K562 (cell line): ENCODE measurements around the gene DNAJB12. TPM values are rescaled to one million over a fixed set of nuclear protein-coding genes. Genes with fewer than 3 reads are reported as not detected.

ENCODE experiments used
- ATAC-seq: fragments of 200-7000 bp; cut with Tn5 transposase; 3 replicates; pipeline ENCODE4 v1.9.1; 2020; ENCODE audit warnings: moderate library complexity
- BruUV-seq: library from RNA; stranded (reverse); fragments of 400-500 nt; replicated peaks from 2 replicates; lab custom pipeline; 2021; lab: Mats Ljungman, UMichigan
- CTCF ChIA-PET: fragments of 300-600 bp; formaldehyde crosslinking; extraction: SDS; loops from one replicate; lab custom pipeline; 2021; ENCODE audit warnings: low intra/inter-chr PET ratio; lab: Yijun Ruan, JAX
- POLR2A ChIA-PET: fragments of 300-600, 350-650 bp; sonication (Branson Sonifier 250); formaldehyde crosslinking; extraction: SDS; loops from one replicate; lab custom pipeline; 2021; ENCODE audit warnings: antibody characterized with exemption, inconsistent platforms; lab: Yijun Ruan, JAX
- DNase-seq, 4 experiments: peaks; one replicate each; pipeline versions ENCODE4 v3.0.0 to v3.0.0-alpha.2; 2011 to 2018; ENCODE audit warnings: low spot score in 3 of 4, mixed read lengths in 3 of 4; ENCODE audit errors: extremely low read depth in 1 of 4
- FAIRE-seq: peaks from 2 replicates; lab custom pipeline; 2011; peaks lifted over from hg19 to GRCh38; lab: Jason Lieb, UNC
- H2AFZ ChIP-seq: 2 replicates; pipeline ENCODE4 v1.6.0; 2011; ENCODE audit warnings: low read depth, low read length, control low read depth, inconsistent platforms
- H3K27ac ChIP-seq: fragments of 200-600 bp; 3 replicates; pipeline ENCODE4 v1.8.0; 2011; ENCODE audit warnings: low read depth, mild to moderate bottlenecking, control low read depth, inconsistent platforms, low read length, moderate library complexity, mixed read lengths; ENCODE audit errors: extremely low read depth
- H3K27me3 ChIP-seq, 2 experiments: fragments of 300-600 bp in 1 of 2; 2 replicates in 1 of 2; 3 replicates in 1 of 2; pipeline versions ENCODE4 v1.6.0 to v1.8.0; 2011; ENCODE audit warnings: inconsistent platforms in 2 of 2, low read length in 2 of 2, mild to moderate bottlenecking in 1 of 2, mixed read lengths in 1 of 2, moderate library complexity in 1 of 2; ENCODE audit not compliant: control insufficient read depth in 2 of 2, insufficient read depth in 2 of 2
- H3K36me3 ChIP-seq: fragments of 300-600 bp; 3 replicates; pipeline ENCODE4 v1.8.0; 2011; ENCODE audit warnings: mild to moderate bottlenecking, low read length, inconsistent platforms; ENCODE audit not compliant: control insufficient read depth, insufficient read depth
- H3K4me1 ChIP-seq, 2 experiments: fragments of 200-600 bp in 1 of 2; replicated peaks in 1 of 2; 2 replicates in 1 of 2; 3 replicates in 1 of 2; pipeline versions ENCODE4 v1.5.1 to v1.8.0; 2011; ENCODE audit warnings: inconsistent platforms in 2 of 2, low read length in 2 of 2, mild to moderate bottlenecking in 1 of 2, mixed read lengths in 1 of 2, moderate library complexity in 1 of 2; ENCODE audit not compliant: control insufficient read depth in 2 of 2, insufficient read depth in 2 of 2
- H3K4me2 ChIP-seq: 2 replicates; pipeline ENCODE4 v1.6.1; 2011; ENCODE audit warnings: low read length, control low read depth, inconsistent platforms, mixed read lengths; ENCODE audit not compliant: insufficient read depth
- H3K4me3 ChIP-seq: fragments of 200-600 bp; sonication (generic), shearing (Covaris generic); 2 replicates; pipeline ENCODE4 v1.5.1; 2016; ENCODE audit warnings: control low read depth, inconsistent platforms
- H3K79me2 ChIP-seq: fragments of 200-600 bp; 3 replicates; pipeline ENCODE4 v1.8.0; 2011; ENCODE audit warnings: low read length, inconsistent platforms; ENCODE audit not compliant: control insufficient read depth, insufficient read depth
- H3K9ac ChIP-seq, 2 experiments: 2 replicates each; pipeline versions ENCODE4 v1.6.0 to v1.6.1; 2011; ENCODE audit warnings: low read depth in 2 of 2, low read length in 2 of 2, control low read depth in 1 of 2, inconsistent platforms in 1 of 2, mild to moderate bottlenecking in 1 of 2, mixed read lengths in 1 of 2; ENCODE audit not compliant: insufficient read depth in 1 of 2
- H3K9me1 ChIP-seq: one replicate; pipeline ENCODE4 v1.6.0; 2011; ENCODE audit warnings: inconsistent platforms, mild to moderate bottlenecking, low read length, moderate library complexity; ENCODE audit not compliant: control insufficient read depth, insufficient read depth
- H3K9me3 ChIP-seq: replicated peaks from 2 replicates; pipeline ENCODE4 v1.5.1; 2011; ENCODE audit warnings: low read depth, low read length, inconsistent platforms; ENCODE audit not compliant: control insufficient read depth, insufficient read depth
- H4K20me1 ChIP-seq: replicated peaks from 2 replicates; pipeline ENCODE4 v1.6.1; 2011; ENCODE audit warnings: low read length, inconsistent platforms, mixed read lengths; ENCODE audit not compliant: control insufficient read depth, insufficient read depth
- DIDO1 ChIP-seq: fragments of 450-650 bp; IDR thresholded peaks from 2 replicates; pipeline ENCODE4 v1.6.1; 2016; ENCODE audit warnings: low read depth, missing biosample characterization, missing genetic modification characterization
- ESRRA ChIP-seq: fragments of 450-650 bp; IDR thresholded peaks from 2 replicates; pipeline ENCODE4 v1.6.1; 2014; ENCODE audit warnings: low read depth, mild to moderate bottlenecking, moderate library complexity, borderline replicate concordance
- FOXJ2 ChIP-seq: fragments of 200-800 bp; sonication (Bioruptor generic); IDR thresholded peaks from 2 replicates; pipeline ENCODE4 v1.6.1; 2016; ENCODE audit warnings: missing genetic modification characterization, missing compliant biosample characterization
- FUS ChIP-seq: fragments of 200-400 bp; formaldehyde crosslinking; optimal IDR thresholded peaks from 2 replicates; pipeline ENCODE3; 2017; ENCODE audit warnings: low read depth, low read length
- GTF3C2 ChIP-seq: IDR thresholded peaks from 3 replicates; pipeline ENCODE4 v1.6.1; 2011; ENCODE audit warnings: borderline replicate concordance, mild to moderate bottlenecking, moderate library complexity; ENCODE audit not compliant: insufficient read length; ENCODE audit errors: extremely low read depth
- L3MBTL2 ChIP-seq: fragments of 450-650 bp; IDR thresholded peaks from 2 replicates; pipeline ENCODE4 v1.6.1; 2016; ENCODE audit warnings: mild to moderate bottlenecking, moderate library complexity
- NR1H2 ChIP-seq: sonication (generic); formaldehyde crosslinking; IDR thresholded peaks from 2 replicates; pipeline ENCODE4 v1.4.0; 2020; ENCODE audit warnings: mild to moderate bottlenecking, missing genetic modification reagents
- RBM34 ChIP-seq: fragments of 200-400 bp; formaldehyde crosslinking; IDR thresholded peaks from 2 replicates; pipeline ENCODE4 v1.6.1; 2018; ENCODE audit warnings: low read length, borderline replicate concordance; ENCODE audit not compliant: insufficient read depth
- RFX7 ChIP-seq: fragments of 250-450 bp; sonication (Bioruptor Pico); IDR thresholded peaks from 2 replicates; pipeline ENCODE4 v1.5.1; 2021; ENCODE audit warnings: mild to moderate bottlenecking
- SMAD4 ChIP-seq: fragments of 250-450 bp; sonication (Bioruptor Pico); conservative IDR thresholded peaks from 2 replicates; pipeline ENCODE4 v1.8.0; 2021; ENCODE audit warnings: inconsistent platforms, mild to moderate bottlenecking, moderate library complexity
- TBP ChIP-seq: optimal IDR thresholded peaks from 2 replicates; pipeline ENCODE3; 2011; ENCODE audit warnings: low read depth, low read length, improper control_type of control experiment
- ZNF12 ChIP-seq: sonication (generic); formaldehyde crosslinking; IDR thresholded peaks from 2 replicates; pipeline ENCODE4 v1.4.0; 2020; ENCODE audit warnings: mild to moderate bottlenecking, missing genetic modification reagents
- ZNF232 ChIP-seq: sonication (generic); formaldehyde crosslinking; IDR thresholded peaks from 2 replicates; pipeline ENCODE4 v1.8.0; 2022; ENCODE audit warnings: mild to moderate bottlenecking, missing genetic modification reagents
- ZNF589 ChIP-seq: fragments of 200-800 bp; sonication (Bioruptor generic); IDR thresholded peaks from 2 replicates; pipeline ENCODE4 v1.6.1; 2016; ENCODE audit warnings: low read depth, missing genetic modification characterization, missing compliant biosample characterization
- ZNF639 ChIP-seq, 2 experiments: fragments of 200-800 bp in 1 of 2; sonication (Bioruptor generic) in 1 of 2; sonication (generic) in 1 of 2; formaldehyde crosslinking in 1 of 2; IDR thresholded peaks in 1 of 2; conservative IDR thresholded peaks in 1 of 2; 2 replicates each; pipeline versions ENCODE4 v1.5.0 to v1.6.1; 2016 to 2020; ENCODE audit warnings: missing compliant biosample characterization in 1 of 2, missing genetic modification characterization in 1 of 2, missing genetic modification reagents in 1 of 2
- WGBS: fragments of 100-300 bp; shearing (Covaris generic); methylation state at CpG from one replicate; pipeline ENCODE4 v1.1.6; 2016; ENCODE audit warnings: low coverage, mixed read lengths; ENCODE audit not compliant: insufficient coverage; ENCODE audit errors: missing lambda C conversion rate; 5-methylcytosine and 5-hydroxymethylcytosine counted together
- in situ Hi-C: fragments of 300-500 bp; cut with MboI; formaldehyde crosslinking; loops from 4 replicates; pipeline ENCODE4 v1.15.0; 2018; ENCODE audit warnings: inconsistent platforms, mixed read lengths
- intact Hi-C: fragments of 100-400 bp; cut with micrococcal nuclease; formaldehyde crosslinking; loops from 2 replicates; pipeline ENCODE4 v1.14.2; 2022
- polyA plus RNA-seq, 8 experiments: library from polyadenylated mRNA; depleted of rRNA in 4 of 8; stranded (reverse) in 5 of 8; unstranded in 3 of 8; fragments of >200 nt; fragmentation: Nextera tagmentation in 2 of 8; fragmentation: Illumina TruSeq in 1 of 8; extraction: Ambion mirVana in 2 of 8; extraction: Trizol in 1 of 8; gene quantifications; 2 replicates each; pipeline versions ENCODE4 v1.2.1 to v1.2.3, GENCODE V29; 2011 to 2014; ENCODE audit warnings: inconsistent platforms in 1 of 8, missing spikeins in 1 of 8
- total RNA-seq, 7 experiments: library from RNA; depleted of rRNA in 6 of 7; stranded (reverse); fragments of >200 nt in 6 of 7; fragmentation: Illumina TruSeq in 2 of 7; extraction: Trizol in 2 of 7; gene quantifications; 2 replicates each; pipeline versions ENCODE4 v1.2.1 to v1.2.3, GENCODE V29; 2011 to 2021; ENCODE audit warnings: low replicate concordance in 1 of 7
- TF ChIP-seq, protein P1 (sequence below): fragments of 250-450 bp; sonication (Bioruptor Pico); IDR thresholded peaks from 2 replicates; pipeline ENCODE4 v1.5.0; 2022; ENCODE audit warnings: mild to moderate bottlenecking

DNAJB12 gene
- total and polyA plus RNA-seq, 9 of the 15 experiments (the other 6 are each of a cell fraction or from before 2014, with no cell fraction given) = 3.5 to 31.5 (median 20.3) TPM

- H3K4me3 ChIP-seq = no peak overlapping the region
- in situ Hi-C loops = loop anchor here (5.0 kb wide), 1 partner anchor 46 kb away; no protein-coding TSS in a partner anchor
- no peak for ATAC-seq
- intact Hi-C loops = no loop called here
- 65% methylated on average over 12 of the region's 12 CpGs for WGBS
- H3K79me2 ChIP-seq = no peaks in the 10 kb centered on the region
- H3K36me3 ChIP-seq = no peaks in the 10 kb centered on the region
- no peaks in the 10 kb centered on the region for H3K27me3 ChIP-seq
- ChIA-PET CTCF (interaction anchor here (0.6 kb wide), 1 partner anchor 124 kb away, joined by 4 read pairs; no protein-coding TSS in a partner anchor), POLR2A (interaction anchor here (0.5 to 9.2 kb wide), 8 partner anchors 19 to 911 kb away, joined by 3 to 267 read pairs (median 3); partner anchors contain the start of gene DDIT4)
- H2AFZ ChIP-seq = peak overlapping the region; percentile 10; the same call in 1 of the 2 replicates
- no peak for DNase-seq
- peaks cover 53 to 70% of the 10 kb centered on the region in 2 experiments for H3K4me1 ChIP-seq
- H3K27ac ChIP-seq = peak overlapping the region; percentile 97; the same call in 2 of the 3 replicates
- no TSS peak for BruUV-seq
- H4K20me1 ChIP-seq = no peaks in the 10 kb centered on the region
- H3K9ac ChIP-seq = peak overlapping the region; percentile 81 to 93; a peak in 3 of 4 replicates
- FAIRE-seq = no peak
- peaks cover 8% of the 10 kb centered on the region for H3K9me1 ChIP-seq
- no peak overlapping the region for H3K4me2 ChIP-seq
- H3K9me3 ChIP-seq = no peaks in the 10 kb centered on the region
- no peak for TF ChIP-seq L3MBTL2
- no peak for TF ChIP-seq RBM34
- TF ChIP-seq ZNF589 (CRISPR knock-in tag) = no peak
- no peak for TF ChIP-seq NR1H2
- TF ChIP-seq ESRRA = 0 out of 2 replicates have a peak, but pooled peaks have one; percentile 13
- TF ChIP-seq, protein P1, sequence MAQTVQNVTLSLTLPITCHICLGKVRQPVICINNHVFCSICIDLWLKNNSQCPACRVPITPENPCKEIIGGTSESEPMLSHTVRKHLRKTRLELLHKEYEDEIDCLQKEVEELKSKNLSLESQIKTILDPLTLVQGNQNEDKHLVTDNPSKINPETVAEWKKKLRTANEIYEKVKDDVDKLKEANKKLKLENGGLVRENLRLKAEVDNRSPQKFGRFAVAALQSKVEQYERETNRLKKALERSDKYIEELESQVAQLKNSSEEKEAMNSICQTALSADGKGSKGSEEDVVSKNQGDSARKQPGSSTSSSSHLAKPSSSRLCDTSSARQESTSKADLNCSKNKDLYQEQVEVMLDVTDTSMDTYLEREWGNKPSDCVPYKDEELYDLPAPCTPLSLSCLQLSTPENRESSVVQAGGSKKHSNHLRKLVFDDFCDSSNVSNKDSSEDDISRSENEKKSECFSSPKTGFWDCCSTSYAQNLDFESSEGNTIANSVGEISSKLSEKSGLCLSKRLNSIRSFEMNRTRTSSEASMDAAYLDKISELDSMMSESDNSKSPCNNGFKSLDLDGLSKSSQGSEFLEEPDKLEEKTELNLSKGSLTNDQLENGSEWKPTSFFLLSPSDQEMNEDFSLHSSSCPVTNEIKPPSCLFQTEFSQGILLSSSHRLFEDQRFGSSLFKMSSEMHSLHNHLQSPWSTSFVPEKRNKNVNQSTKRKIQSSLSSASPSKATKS = no peak
- no peak for TF ChIP-seq TBP
- TF ChIP-seq FOXJ2 (tag) = no peak
- TF ChIP-seq SMAD4 (CRISPR knock-in tag) = 0 out of 2 replicates have a peak, but pooled peaks have one; percentile 28
- no peak for TF ChIP-seq DIDO1 (tag)
- 0 out of 4 replicates have a peak, but pooled peaks of 1 of the 2 experiments have one; percentile 40 for TF ChIP-seq ZNF639 (CRISPR knock-in tag; conservative IDR thresholded peaks at IDR 0.05 in 1 of 2, IDR thresholded peaks at IDR 0.05 in 1 of 2)
- TF ChIP-seq FUS = no peak
- TF ChIP-seq ZNF12 (CRISPR knock-in tag) = no peak
- no peak for TF ChIP-seq ZNF232 (CRISPR knock-in tag)
- no peak for TF ChIP-seq GTF3C2
- TF ChIP-seq RFX7 (CRISPR knock-in tag) = no peak
These were observed 30.9 kb downstream of the DNAJB12 start for GRCh38 chr10:72323771-72324191.
